H1 (cell line): Measurements from ENCODE around the gene RAPGEF6.

Source experiments
- ATF2 ChIP-seq: IDR thresholded peaks from 2 replicates; pipeline ENCODE4 v1.6.1; 2012; ENCODE audit warnings: low read length, inconsistent platforms
- BRCA1 ChIP-seq: IDR thresholded peaks from 2 replicates; pipeline ENCODE4 v1.6.1; 2012; ENCODE audit warnings: low read depth, low read length, improper control_type of control experiment
- CBX5 ChIP-seq: fragments of 300-800, 300-1000 bp; sonication (generic); IDR thresholded peaks from 2 replicates; pipeline ENCODE4 v1.7.1; 2016; ENCODE audit warnings: antibody characterized with exemption, low read length, low read depth
- CREB1 ChIP-seq: IDR thresholded peaks from 2 replicates; pipeline ENCODE4 v1.6.1; 2012; ENCODE audit warnings: inconsistent platforms
- CTCF ChIP-seq, 3 experiments: IDR thresholded peaks; 1 replicate in 2 of 3; 2 replicates in 1 of 3; pipeline versions ENCODE4 v1.5.1 to v1.6.1; 2011; ENCODE audit warnings: low read length in 3 of 3, mild to moderate bottlenecking in 3 of 3, inconsistent platforms in 2 of 3, low read depth in 1 of 3, moderate library complexity in 1 of 3; ENCODE audit not compliant: insufficient read depth in 1 of 3; ENCODE audit errors: control extremely low read depth in 1 of 3
- JUND ChIP-seq: IDR thresholded peaks from 2 replicates; pipeline ENCODE4 v1.6.1; 2011; ENCODE audit warnings: mild to moderate bottlenecking, improper control_type of control experiment, low read length
- POLR2A ChIP-seq, 2 experiments: IDR thresholded peaks; 1 replicate in 1 of 2; 2 replicates in 1 of 2; pipeline ENCODE4 v1.6.1; 2011; ENCODE audit warnings: low read depth in 2 of 2, low read length in 2 of 2, mild to moderate bottlenecking in 2 of 2; ENCODE audit errors: control extremely low read depth in 1 of 2
- POLR2AphosphoS5 ChIP-seq: IDR thresholded peaks from 2 replicates; pipeline ENCODE4 v1.6.1; 2011; ENCODE audit warnings: low read depth, low read length
- POU5F1 ChIP-seq: IDR thresholded peaks from 2 replicates; pipeline ENCODE4 v1.6.1; 2011; ENCODE audit warnings: low read depth, mild to moderate bottlenecking, low read length, moderate library complexity
- SP2 ChIP-seq: IDR thresholded peaks from 2 replicates; pipeline ENCODE4 v1.6.1; 2012; ENCODE audit warnings: mild to moderate bottlenecking, low read length, inconsistent platforms
- ZNF274 ChIP-seq: IDR thresholded peaks from 2 replicates; pipeline ENCODE4 v1.7.0; 2012; ENCODE audit warnings: low read length, borderline replicate concordance; ENCODE audit errors: extremely low read depth

GRCh38 chr5:131640043-131640856 is 5.2 kb upstream of the RAPGEF6 start:
- TF ChIP-seq BRCA1 = no peak
- no peak for TF ChIP-seq SP2
- TF ChIP-seq CTCF (IDR thresholded peaks at IDR 0.05; ENCODE audit: control extremely low read depth in 1 of 3, insufficient read depth in 1 of 3, low read depth in 1 of 3, low read length in 3 of 3) = no peak
- TF ChIP-seq POLR2A (IDR thresholded peaks at IDR 0.05; ENCODE audit: control extremely low read depth in 1 of 2, low read depth in 2 of 2, low read length in 2 of 2) = no peak
- no peak for TF ChIP-seq JUND
- TF ChIP-seq ZNF274 = no peak
- TF ChIP-seq POU5F1 = no peak
- no peak for TF ChIP-seq POLR2AphosphoS5
- TF ChIP-seq CREB1 = no peak
- TF ChIP-seq CBX5 = no peak
- no peak for TF ChIP-seq ATF2
